Umbilical cord (tissue), 2 donors: ENCODE data around the gene RPN2. TPM values are rescaled to one million over a fixed set of nuclear protein-coding genes. Genes with fewer than 3 reads are reported as not detected.

ENCODE experiments used
- DNase-seq: peaks from one replicate; pipeline ENCODE4 v3.0.0-alpha.2; 2015; ENCODE audit warnings: low spot score
- total RNA-seq: library from RNA; depleted of rRNA; stranded (reverse); fragments of >200 nt; gene quantifications from one replicate; pipeline ENCODE4 v1.2.3, GENCODE V29; 2014; ENCODE audit warnings: low replicate concordance; ENCODE audit not compliant: insufficient read depth

RPN2 gene
- total RNA-seq, 1 donor from 2014 or later: 156 TPM

DNA sequence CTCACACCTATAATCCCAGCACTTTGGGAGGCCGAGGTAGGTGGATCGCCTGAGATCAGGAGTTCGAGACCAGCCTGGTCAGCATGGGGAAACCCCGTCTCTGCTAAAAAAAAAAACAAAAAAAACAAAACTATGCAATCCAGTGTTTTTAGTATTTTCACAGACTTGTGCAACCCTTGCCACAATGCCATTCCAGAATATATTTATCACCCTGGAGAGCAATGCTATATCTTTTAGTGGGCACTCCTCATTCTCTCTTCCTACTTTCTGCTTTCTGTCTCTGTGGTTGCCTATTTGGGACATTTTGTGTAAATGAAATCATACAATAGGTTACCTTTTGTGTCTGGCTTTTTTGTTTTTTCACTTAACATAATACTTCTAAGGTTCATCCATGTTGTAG is 39.3 kb downstream of the RPN2 start:
- no peak for DNase-seq

- no peak for DNase-seq
These were observed 39.8 kb downstream of the RPN2 start for GRCh38 chr20:37218976-37219375.

GRCh38 chr20:37219751-37220668 is 40.9 kb downstream of the RPN2 start:
- no peak for DNase-seq

GRCh38 chr20:37220731-37221130 is 41.6 kb downstream of the RPN2 start:
- DNase-seq: peak; percentile 74

DNA sequence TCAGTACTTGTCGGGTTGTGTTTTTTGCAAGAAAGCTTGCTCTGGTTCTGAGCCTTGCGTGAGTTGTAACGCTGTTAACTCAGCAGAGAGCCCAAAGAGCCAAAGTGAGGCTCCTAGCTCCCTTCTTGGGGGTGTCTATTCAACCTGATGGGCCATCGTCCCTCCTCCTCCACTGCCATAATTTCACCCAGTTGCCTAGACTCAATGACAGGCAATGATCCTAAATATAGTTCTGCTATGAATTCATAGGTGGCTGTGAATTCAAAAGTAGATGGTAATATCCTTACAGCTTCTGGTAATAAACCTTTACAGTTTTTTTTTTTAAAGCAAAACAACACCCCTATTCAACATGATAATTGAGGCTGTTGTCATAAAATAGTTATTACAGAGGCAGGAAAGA is 43.0 kb downstream of the RPN2 start:
- DNase-seq: no peak

DNA sequence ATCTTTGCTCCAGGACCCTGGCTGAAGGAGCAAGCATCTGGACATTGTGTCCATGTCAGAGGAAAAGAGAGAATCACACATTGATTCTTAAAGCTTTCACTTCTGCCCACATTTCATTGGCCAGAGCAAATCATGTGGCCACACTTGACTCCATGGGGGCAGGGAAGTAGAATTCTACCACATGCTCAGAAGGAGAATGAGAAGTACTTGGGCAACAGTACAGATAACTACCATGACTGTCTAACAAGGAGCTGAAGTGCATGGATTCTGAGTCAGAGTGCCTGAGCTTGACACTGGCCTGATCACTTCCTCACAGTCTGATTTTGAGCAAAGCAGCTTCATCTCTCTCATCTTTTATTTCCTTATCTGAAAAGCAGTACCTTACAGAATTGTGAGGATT is 43.9 kb downstream of the RPN2 start:
- peak; percentile 87 for DNase-seq

- DNase-seq: no peak
These were observed 46.0 kb downstream of the RPN2 start for GRCh38 chr20:37225146-37225545.

- no peak for DNase-seq
These were observed 47.8 kb downstream of the RPN2 start for GRCh38 chr20:37226889-37227288.

- DNase-seq: no peak
These were observed 49.0 kb downstream of the RPN2 start for GRCh38 chr20:37228082-37228481.

- DNase-seq: no peak
These were observed 49.5 kb downstream of the RPN2 start for GRCh38 chr20:37228656-37229055.

DNA sequence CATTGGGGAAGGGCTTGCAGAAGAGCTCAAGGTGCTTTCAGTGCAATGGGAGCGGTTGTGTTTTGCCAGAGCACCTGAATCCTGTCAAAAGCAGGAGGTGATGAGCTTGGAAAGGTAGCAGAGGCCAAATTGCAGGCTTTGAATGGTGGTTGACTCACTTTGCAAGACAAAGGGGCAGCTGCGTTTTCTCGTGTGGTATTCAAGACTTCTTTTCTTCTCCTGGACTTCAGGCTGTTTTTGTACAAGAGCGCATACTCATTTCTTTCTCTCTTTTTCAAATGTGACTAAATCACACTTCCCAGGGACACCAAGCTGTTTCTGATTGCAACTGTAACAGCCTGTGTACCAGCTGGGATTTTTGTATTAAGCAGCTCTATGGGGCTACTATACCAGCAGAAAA is 50.2 kb downstream of the RPN2 start:
- DNase-seq: no peak

- DNase-seq: no peak
These were observed 51.1 kb downstream of the RPN2 start for GRCh38 chr20:37230200-37230599.

DNA sequence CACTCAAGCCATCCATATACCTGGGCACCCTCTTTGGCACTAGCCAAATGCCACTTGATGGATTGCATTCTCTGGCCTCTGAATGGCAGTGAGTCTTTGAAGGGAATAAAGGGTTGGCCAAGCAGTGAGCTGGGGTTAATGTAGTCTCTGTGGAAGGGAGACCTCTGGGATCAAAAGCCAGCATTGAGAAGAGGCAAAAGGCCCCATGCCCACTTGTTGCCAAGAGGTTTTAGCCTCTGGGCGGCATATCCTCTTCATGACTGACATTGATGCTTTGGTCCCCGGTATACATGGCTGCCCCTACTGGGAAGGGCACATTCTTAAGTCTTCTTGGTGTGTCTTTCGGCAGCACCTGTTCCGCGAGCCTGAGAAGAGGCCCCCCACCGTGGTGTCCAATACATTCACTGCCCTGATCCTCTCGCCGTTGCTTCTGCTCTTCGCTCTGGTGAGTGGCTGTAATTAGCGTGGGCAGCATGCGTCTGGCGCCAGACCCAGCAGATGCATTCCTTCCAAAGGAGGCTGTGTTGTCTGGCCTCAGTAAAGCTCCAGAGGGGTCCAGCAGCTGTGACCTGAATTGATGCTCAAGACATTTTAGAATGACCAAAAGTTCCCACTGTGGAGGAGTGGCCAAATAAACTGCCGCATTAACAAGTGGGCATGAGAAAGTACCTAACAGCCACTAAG is 53.0 kb downstream of the RPN2 start:
- DNase-seq: no peak

- no peak for DNase-seq
These were observed 54.6 kb downstream of the RPN2 start for GRCh38 chr20:37233548-37234253.

GRCh38 chr20:37234254-37234581 is 55.1 kb downstream of the RPN2 start:
- DNase-seq: no peak

DNA sequence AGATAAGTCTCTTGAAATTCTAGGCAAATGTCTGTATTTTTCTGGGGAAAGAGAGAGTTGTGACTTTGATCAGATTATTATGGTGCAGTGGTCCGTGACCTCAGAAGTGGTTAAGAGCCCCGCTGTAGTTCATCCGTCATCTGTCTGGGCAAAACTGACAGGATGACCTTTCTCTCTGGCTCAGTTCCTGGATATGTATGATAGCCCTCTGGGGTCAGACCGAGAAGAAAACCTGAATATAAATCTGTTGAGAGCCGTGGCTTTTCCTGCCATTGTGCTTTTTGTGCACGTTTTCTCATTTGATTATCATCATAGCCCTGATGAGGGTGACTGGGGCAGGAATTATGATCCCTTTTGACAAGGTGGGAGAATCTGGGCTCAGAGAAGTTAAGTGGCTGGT is 55.9 kb downstream of the RPN2 start:
- DNase-seq: no peak

DNA sequence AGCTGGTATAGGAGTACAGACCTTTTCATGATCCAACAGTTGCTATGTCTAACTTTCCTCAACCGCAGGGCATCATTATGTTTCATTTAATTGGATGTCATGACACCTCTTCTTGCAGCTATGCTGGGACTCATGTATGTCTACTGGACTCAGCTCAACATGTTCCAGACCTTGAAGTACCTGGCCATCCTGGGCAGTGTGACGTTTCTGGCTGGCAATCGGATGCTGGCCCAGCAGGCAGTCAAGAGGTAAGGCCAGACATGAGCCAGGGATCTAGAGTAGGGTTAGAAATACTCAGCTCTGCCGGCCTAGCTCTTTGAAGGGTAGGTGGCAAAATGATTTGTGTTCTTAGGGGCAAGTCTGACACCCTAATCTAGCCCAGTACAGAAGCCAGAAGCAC is 57.3 kb downstream of the RPN2 start:
- no peak for DNase-seq

DNA sequence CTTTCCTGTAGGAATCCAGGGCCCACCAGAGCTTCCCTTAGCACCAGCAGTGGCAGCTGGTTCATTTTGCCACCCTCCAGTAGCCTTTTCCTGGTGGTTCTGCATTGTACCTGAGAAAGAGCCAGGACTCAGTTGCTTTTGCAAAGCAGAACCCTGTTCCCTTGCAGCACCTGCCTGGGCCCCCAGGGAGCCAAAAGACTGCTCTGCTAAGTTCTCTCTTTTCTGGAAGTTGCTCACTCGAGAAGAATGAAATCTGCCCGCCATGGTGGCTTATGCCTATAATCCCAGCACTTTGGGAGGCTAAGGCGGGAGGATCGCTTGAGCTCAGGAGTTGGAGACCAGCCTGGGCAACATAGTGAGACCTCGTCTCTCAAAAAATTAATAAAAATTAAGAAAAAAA is 58.5 kb downstream of the RPN2 start:
- no peak for DNase-seq

DNA sequence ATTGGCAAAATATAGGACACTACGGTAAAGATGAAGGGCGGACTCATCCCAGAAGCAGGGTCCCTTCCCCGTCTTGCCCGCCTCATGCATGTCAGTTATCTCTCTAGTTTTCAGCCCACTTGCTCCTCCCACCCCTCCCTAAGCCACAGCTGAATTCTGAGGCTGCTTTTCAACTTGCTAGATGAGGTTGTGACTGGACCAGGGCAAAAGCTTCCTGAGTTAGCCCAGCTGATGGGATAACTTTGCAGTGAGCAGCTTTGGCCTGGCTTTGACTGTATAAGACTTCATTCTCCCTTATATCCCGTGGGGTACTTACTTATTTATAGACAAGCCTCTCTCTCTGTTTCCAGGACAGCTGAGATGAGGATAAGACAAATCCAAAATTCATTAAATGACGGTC is 59.3 kb downstream of the RPN2 start:
- DNase-seq: peak; percentile 29

DNA sequence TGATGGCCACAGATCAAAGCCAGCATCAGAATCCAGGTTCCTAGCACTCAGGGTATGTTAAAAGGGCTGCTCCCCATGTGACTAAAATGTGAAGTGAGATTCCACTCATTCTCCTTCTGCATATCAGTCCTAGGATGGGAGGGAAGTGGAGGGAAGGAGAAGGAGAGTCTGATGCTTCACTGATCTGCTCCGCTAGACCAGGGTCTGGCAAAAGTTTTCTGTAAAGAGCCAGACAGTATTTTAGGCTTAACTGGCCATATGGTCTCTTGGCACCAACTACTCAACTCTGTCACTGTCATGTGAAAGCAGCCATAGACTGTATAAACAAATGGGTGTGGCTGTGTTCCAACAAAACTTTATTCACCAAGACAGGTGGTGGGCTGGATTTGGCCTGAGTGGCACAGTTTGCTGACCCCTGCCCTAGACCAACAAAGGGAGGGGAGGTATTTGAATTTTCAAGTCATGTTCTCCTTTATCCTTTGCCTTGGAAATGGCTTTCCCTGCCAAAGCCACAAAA is 59.9 kb downstream of the RPN2 start:
- DNase-seq: peak; percentile 83

GRCh38 chr20:37240337-37241067 is 61.4 kb downstream of the RPN2 start:
- DNase-seq: no peak

DNA sequence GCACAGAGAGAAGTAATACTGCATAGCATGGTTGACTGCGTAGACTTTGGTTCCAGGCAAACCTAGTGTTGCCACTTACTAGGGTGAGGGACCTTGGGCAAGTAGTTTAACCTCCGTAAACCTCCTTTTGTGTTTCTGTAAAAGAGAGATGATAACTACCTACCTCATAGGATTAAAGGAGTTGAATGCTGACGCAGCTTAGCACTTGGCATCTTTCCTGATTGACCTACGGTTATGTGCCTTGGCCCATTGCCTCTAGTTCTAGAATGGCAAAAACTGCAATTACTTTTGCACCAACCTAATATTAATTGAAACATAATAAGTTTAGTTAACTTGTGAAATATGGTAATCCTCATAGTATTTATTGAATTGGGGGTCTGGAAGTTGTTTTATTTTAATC is 63.4 kb downstream of the RPN2 start:
- DNase-seq: no peak
